GM12891 (cell line): ENCODE measurements around the gene UFSP2.
A peak's percentile ranks its signal among the peaks of the same experiment; 100 is the strongest.

ENCODE experiments used
- DNase-seq: peaks from one replicate; pipeline ENCODE4 v3.0.0; 2011; ENCODE audit warnings: low spot score; ENCODE audit not compliant: insufficient read length
- FAIRE-seq: peaks from 2 replicates; lab custom pipeline; 2011; peaks lifted over from hg19 to GRCh38; lab: Jason Lieb, UNC
- PAX5 ChIP-seq: IDR thresholded peaks from 2 replicates; pipeline ENCODE4 v1.6.1; 2011; ENCODE audit warnings: low read length, moderate library complexity, mild to moderate bottlenecking; ENCODE audit not compliant: insufficient read depth, severe bottlenecking
- POLR2A ChIP-seq: IDR thresholded peaks from 2 replicates; pipeline ENCODE4 v1.6.1; 2011; ENCODE audit warnings: low read depth, low read length, control low read depth
- POLR2AphosphoS5 ChIP-seq: IDR thresholded peaks from 2 replicates; pipeline ENCODE4 v1.6.1; 2011; ENCODE audit warnings: low read depth, low read length, control low read depth
- POU2F2 ChIP-seq: IDR thresholded peaks from 2 replicates; pipeline ENCODE4 v1.6.1; 2011; ENCODE audit warnings: low read depth, mild to moderate bottlenecking, control low read depth, low read length, moderate library complexity
- SPI1 ChIP-seq: IDR thresholded peaks from 2 replicates; pipeline ENCODE4 v1.6.1; 2011; ENCODE audit warnings: low read depth, low read length, control low read depth
- TAF1 ChIP-seq: IDR thresholded peaks from 2 replicates; pipeline ENCODE4 v1.6.1; 2011; ENCODE audit warnings: low read depth, low read length, control low read depth

UFSP2 gene

GRCh38 chr4:185405296-185405999, 20.3 kb downstream of the UFSP2 start:
- TF ChIP-seq PAX5 (no peak), SPI1 (peak; percentile 95)
- FAIRE-seq (peak; percentile 23), DNase-seq (no peak)

GRCh38 chr4:185404031-185404430, 21.7 kb downstream of the UFSP2 start:
- DNase-seq: no peak
- TF ChIP-seq POU2F2 (no peak), POLR2A (no peak), SPI1 (no peak), TAF1 (no peak), POLR2AphosphoS5 (no peak), PAX5 (no peak)
- no peak for FAIRE-seq

GRCh38 chr4:185399466-185399865, 26.3 kb downstream of the UFSP2 start:
- DNase-seq (no peak), FAIRE-seq (no peak)
- no peak for TF ChIP-seq POLR2AphosphoS5
- TF ChIP-seq TAF1: no peak
- TF ChIP-seq POLR2A: no peak
- TF ChIP-seq PAX5: no peak
- no peak for TF ChIP-seq SPI1
- TF ChIP-seq POU2F2: no peak

- FAIRE-seq (no peak), DNase-seq (no peak)
- TF ChIP-seq SPI1 (peak; percentile 73), POLR2AphosphoS5 (no peak)
Measured at GRCh38 chr4:185398618-185399017, 27.1 kb downstream of the UFSP2 start.

DNA sequence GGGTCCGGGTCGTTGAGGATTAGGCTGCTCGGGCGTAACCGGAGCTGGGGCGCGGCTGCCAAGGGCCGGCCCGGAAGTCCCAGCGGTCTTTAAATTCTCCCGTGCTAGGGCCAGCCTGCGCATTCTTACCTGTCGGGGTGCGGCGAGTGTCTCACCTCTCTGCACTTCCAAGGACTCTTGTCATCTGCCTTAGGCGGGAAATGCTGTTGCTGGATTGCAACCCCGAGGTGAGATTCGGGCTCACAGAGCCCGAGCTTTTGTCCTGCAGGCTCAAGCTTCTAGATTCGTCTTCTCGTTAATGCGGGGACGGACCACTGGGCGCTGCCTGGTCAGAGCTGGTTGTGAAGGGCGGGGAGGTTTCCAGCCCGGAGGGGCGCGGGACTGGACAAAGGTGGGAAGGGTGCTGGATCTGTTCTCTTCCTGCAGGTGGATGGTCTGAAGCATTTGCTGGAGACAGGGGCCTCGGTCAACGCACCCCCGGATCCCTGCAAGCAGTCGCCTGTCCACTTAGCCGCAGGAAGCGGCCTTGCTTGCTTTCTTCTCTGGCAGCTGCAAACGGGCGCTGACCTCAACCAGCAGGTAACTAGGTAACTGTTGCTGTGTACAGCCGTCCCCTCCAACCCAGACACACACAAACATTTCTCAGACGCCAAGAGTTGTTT, 28.9 kb downstream of the UFSP2 start, which contains the start of gene ANKRD37:
TSS of gene ANKRD37 (plus strand) at position 118 of the 662 bp plus-strand sequence. CDS start at position 201, 83 bp downstream.
- FAIRE-seq (peak; percentile 67), DNase-seq (no peak)
- TF ChIP-seq TAF1: peak; percentile 41; the same call in 1 of the 2 replicates
- no peak for TF ChIP-seq POLR2AphosphoS5

DNA sequence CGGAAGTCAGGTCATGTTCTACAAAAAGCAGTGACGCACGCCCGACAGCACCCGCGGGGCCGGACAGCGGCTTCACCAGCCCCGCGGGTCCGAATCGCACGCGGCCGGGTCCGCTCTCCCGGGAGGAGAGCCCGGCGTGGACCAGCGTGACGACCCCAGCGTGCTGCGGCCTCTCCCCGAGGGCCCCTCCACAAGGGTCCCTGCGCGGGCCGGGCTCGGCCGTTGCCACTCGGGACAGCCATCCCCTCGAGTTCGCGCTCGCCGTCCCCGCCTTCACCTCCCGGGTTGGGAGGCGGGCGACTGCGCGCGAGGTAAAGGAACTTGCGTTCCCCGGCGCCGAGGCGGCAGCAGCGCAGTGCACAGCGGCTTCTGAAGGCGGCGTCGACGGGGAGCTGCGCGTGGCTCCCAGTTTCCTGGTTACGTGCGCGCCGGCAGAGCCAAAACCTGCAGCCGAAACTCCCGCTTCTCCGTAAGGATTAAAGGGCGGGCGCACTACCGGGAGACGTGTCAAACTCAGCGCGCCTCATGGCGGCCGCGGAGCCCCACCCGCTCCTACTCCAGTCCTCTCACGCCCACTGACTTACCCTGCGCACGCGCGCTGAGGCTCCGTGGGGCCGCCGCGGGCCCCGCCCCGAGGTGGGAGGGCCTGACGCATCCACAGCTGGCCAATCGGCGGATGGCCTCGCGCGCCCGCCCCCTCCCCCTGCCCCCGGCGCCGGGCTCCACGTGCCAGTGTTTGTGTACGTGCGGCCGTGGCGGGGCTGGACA, 29.6 kb downstream of the UFSP2 start:
- FAIRE-seq (peak; percentile 97), DNase-seq (peak; percentile 91)
- TF ChIP-seq POU2F2: 0 out of 2 replicates have a peak, but pooled peaks have one; percentile 17
- peak; percentile 67; the same call in 1 of the 2 replicates for TF ChIP-seq POLR2A
- TF ChIP-seq TAF1: peak; percentile 10; the same call in 1 of the 2 replicates
- no peak for TF ChIP-seq SPI1
- TF ChIP-seq POLR2AphosphoS5: peak; percentile 81; the same call in 1 of the 2 replicates
- TF ChIP-seq PAX5: no peak

DNA sequence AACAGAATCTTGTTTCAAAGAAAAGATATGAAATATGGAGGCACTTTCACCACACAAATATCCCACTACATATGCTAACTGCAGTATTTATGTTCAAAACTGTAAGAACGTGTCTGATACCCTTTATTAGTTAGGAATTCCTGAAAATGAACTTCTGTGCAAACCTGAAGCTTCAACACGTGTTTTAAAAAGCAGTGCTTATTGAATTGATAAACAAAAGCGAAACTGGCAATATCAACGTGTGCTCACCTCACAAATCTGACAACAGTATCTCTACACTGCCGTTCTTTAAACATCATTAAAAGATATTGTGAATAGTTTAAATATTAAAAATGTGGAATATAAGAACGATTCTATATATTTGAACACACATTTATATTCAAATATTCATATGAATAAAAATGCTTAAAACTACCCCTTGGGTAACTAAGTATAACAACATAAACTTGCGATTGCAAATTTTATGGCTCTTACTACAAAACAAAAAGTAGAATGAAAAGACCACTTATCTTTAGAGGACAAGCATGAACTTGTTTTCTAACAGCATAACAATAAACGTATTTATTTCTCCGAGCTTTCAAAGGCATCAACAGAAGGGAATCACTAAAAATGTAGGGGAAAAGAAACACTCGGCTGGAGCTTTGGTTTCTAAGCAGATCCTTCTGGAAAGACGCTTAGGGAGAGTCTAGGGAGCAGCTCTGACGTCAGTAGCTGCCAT, 30.4 kb downstream of the UFSP2 start, which contains the start of gene LRP2BP:
TSS of gene LRP2BP (minus strand) at position 687 of the 718 bp plus-strand sequence. CDS start 17,738 bp downstream, outside the sequence.
- peak; percentile 58 for FAIRE-seq

GRCh38 chr4:185394568-185395237, 31.1 kb downstream of the UFSP2 start:
- TF ChIP-seq SPI1: no peak
- no peak for TF ChIP-seq TAF1
- TF ChIP-seq POLR2A: no peak
- no peak for TF ChIP-seq POU2F2
- TF ChIP-seq PAX5: no peak
- TF ChIP-seq POLR2AphosphoS5: no peak
- no peak for DNase-seq
- no peak for FAIRE-seq

More for the DNA sequence above, 30.4 kb downstream of the UFSP2 start, which contains the start of gene LRP2BP:
- no peak for DNase-seq
- TF ChIP-seq POLR2A (no peak), POLR2AphosphoS5 (0 out of 2 replicates have a peak, but pooled peaks have one; percentile 9)

GRCh38 chr4:185392156-185392555, 33.6 kb downstream of the UFSP2 start:
- DNase-seq (no peak), FAIRE-seq (no peak)
- TF ChIP-seq SPI1 (no peak), PAX5 (no peak), POU2F2 (no peak), POLR2AphosphoS5 (no peak), TAF1 (no peak), POLR2A (no peak)
